UCSD-AML1 (cell line): ENCODE measurements around the gene SMIM1.

Experiments
- DNase-seq: peaks from one replicate; lab custom pipeline; 2025; ENCODE audit not compliant: unreplicated experiment; lab: John Stamatoyannopoulos, UW

The SMIM1 gene

DNA sequence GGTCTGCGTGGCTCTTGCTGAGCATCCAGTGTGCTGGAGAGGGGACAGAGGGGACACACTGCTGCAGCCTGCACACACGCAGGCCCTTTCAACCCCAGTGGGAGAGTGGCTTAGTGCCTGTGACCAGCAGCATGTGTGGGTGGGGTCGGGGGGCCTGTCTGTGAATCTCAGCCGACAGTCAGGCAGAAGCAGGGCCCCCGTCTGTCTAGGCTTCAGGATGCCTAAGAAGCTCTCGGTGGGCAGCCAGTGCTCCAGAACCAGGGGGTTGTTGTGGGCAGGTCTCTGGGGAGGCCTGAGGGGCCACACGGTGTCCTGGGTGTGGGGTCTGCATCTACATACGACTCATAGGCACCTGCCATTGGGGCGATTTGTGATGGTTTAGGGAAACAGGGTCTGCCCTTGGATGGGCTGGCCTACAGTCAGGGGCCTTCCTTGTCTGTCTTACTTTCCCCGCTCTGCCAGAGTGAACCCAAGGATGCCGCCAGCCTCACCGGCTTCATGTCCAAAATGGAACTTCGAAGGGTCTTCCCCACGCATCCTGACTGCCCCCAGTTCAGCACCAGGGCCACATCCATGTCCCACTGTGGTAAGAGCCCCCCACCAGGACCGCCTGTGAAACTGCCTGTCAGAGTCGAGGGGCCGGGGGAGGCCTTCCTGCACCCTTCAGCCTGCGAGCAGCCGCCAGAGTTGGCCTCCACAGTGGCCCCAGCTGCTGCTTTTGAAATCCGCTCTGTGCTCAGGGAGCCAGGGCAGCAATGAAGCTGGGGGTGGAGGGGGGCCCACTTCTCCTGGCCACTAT lies 18.7 kb upstream of the SMIM1 start:
- no peak for DNase-seq

DNA sequence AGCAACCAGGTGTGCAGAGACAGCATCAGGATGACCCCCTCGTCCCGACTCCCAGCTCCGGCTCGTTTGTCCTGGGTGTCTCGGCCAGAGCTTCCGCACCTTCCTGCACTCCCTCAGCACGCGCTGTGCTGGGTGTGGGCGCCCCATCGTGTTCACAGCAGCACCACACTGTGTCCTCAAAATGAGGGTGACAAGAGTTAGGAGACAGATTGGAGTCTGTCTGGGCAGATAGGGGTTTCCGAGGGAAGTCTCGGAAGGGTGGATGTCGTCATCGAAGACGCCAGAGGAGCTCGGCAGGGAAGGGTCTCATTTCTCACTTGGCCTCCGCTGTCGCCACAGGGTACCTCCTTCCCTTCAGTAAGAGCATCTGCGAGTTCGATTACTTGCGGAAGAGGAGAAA lies 16.2 kb upstream of the SMIM1 start:
- no peak for DNase-seq

DNA sequence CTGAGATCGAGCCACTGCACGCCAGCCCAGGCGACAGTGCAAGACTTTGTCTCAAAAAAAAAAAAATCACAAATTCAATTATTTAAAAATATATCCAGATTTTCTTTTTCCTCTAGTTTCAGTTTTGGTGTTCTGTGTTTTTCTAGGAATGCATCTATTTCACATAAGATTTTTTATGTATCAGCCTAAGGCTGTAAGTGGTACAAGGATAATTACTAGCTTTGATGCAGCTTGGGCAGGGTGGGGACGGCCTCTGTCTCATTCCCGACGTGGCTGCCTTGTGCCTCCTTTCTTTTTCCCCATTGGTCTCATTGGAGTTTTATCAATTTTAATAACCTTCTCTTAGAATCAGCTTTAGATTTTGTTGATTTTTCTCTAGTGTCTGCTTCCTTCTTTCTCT lies 13.4 kb upstream of the SMIM1 start:
- no peak for DNase-seq

DNA sequence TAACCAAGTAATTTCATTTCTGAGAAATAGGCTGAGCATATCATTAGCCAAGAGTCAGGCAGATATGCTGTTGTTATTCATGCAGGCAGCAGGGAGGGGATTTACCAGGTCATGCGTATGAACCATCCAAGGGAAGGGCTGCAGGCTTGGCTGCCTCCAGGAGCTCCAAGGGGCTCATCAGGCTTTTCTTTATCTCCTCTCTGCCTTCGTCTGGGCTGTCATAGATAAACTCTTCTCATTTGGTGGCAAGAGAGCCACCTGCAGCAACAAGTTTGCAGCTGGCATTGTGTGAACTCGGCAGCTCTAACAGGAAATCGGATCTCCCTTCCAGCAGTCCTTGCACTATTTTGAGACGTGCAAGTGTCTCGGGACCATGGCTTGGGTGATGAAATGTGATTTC lies 12.8 kb upstream of the SMIM1 start:
- no peak for DNase-seq

DNA sequence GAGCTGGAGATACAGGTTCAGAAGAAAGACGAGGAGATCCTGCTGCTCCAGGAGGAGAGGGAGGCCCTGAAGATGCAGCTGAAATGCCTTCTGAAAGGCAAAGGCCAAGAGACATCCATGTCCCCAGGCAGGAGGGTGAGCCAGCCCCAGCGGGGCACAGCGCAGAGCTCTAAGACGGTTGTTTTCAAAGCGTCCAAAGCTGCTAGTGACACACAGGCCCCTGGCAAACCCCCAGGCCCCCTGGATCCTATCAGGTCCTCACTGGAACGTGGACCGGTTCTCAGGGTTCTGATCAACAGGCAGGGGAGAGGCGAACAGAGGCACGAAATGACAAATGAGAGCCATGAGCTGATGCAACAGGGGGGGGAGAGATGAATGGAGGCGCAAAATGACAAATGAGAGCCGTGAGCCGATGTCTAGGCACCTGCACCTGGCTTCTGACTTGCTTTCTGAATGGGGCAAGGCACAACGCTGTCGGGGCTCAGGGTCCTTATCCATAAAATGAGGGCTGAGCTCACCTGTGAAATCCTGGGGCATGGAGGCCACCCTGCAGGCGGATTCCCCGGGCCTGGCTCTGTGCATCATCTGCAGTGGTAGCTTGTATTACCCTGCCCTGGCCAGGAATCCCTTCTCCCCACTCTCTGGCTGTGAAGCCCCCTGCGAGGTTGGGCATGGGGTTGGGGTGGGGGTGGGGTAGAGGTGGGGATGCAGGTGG lies 11.1 kb upstream of the SMIM1 start:
- no peak for DNase-seq

GRCh38 chr1:3762151-3762872 lies 10.2 kb upstream of the SMIM1 start:
- DNase-seq, result no peak

GRCh38 chr1:3762873-3763228 lies 9.7 kb upstream of the SMIM1 start:
- DNase-seq, result no peak

DNA sequence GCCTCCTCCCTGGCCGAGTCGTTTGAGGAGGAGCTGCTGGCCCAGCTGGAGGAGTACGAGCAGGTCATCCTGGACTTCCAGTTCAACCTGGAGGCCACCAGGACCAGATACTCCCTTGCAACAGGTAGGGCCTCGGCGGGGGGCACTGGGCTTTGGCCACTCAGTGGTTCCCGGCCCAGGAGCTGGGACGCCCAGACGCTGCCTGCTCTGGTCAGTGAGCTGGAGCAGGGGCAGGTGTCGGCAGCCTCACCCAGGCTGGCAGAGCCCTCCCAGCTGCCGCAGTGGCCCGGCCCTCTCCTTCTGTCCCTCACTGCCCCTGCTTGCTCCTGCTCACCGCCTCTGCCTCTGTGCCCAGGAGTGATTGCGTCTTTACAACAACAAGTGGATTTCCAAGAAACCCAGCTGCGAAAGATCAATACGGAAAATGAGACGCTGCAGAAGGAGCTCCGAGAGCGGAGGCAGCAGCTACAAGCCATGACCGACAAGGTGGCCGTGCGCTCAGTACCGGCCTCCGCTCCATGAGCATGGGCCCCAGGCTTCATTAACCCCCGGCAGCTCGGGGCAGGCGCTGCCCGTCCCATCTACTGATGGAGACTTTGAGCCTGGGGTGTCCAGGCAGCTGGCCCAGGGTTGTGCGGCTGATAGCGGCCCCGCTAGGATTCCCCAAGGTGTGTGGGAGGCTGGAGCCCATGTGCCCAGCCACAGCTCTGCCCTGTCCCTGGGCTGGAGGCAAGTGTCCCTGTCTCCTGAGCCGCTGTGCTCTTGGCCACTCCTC lies 9.0 kb upstream of the SMIM1 start:
- DNase-seq, result no peak

- no peak for DNase-seq
Observed at GRCh38 chr1:3767328-3767925, 5.1 kb upstream of the SMIM1 start.

DNA sequence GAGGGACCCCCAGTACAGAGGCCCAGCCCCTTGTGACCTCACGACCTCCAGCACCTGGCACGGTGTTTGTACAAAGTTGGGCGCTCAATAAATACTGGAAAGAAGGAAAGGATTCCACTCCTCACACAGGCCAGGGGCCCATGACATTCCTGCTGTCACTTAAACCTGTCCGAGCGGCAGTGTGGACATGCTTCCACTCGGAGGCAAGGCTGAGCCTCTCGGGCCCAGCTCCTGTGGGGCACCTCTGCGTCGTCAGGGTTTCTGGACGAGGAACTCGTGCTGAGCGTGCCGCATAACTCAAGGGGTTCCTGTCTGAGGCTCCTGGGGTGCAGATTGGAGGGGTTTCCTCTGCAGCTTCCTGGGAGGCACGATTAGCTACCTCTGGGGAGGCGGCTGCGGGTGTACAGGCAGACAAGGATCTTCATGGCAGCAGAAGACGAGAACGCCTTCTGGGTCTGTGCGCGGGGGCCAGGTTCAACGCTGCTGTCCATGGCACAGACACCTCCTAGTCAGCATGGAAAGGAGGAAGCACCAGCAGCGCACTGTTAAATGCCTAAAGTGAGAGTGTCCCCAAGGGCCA lies 3.6 kb upstream of the SMIM1 start:
- DNase-seq, result no peak

- no peak for DNase-seq
Observed at GRCh38 chr1:3770047-3770765, 2.3 kb upstream of the SMIM1 start.

GRCh38 chr1:3771108-3772026 lies 1.2 kb upstream of the SMIM1 start:
- DNase-seq, result no peak

GRCh38 chr1:3772027-3772714 lies 378 bp upstream of the SMIM1 start:
- peak; percentile 91 for DNase-seq

- DNase-seq, result no peak
Observed at GRCh38 chr1:3773572-3774275, 1.2 kb downstream of the SMIM1 start.

DNA sequence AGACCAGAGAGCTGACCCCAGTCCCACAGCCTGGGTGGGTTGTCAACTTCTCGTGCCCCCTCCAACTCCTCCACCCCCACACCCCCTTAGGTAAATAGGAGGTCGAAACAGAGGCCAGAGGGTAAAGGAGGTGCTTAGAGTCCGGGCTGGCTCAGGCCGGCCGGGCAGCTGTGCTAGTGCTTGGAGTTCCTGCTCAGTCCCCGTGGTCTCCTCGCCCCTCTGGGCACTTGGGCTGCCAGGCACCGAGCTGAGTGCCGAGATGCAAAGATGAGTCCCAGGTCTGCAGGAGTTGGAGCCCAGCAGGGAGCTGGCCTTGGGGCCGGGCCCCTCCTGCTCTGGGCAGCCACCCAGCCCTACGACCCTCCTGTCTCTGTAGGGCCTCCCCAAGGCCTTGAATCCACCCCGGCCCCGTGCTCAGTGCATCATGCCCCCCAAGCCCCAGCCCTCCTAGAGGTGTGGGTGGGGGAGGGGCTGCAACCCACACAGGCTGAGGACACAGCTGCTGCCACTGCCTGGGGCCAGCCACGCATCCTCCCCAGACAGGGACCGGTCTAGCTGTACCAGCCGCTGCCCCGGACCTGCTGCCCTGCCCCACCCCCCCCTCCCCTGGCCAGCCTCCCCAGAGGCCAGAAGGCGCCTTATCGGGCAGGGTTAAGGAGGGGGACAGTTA lies 1.9 kb downstream of the SMIM1 start:
- DNase-seq, result no peak

DNA sequence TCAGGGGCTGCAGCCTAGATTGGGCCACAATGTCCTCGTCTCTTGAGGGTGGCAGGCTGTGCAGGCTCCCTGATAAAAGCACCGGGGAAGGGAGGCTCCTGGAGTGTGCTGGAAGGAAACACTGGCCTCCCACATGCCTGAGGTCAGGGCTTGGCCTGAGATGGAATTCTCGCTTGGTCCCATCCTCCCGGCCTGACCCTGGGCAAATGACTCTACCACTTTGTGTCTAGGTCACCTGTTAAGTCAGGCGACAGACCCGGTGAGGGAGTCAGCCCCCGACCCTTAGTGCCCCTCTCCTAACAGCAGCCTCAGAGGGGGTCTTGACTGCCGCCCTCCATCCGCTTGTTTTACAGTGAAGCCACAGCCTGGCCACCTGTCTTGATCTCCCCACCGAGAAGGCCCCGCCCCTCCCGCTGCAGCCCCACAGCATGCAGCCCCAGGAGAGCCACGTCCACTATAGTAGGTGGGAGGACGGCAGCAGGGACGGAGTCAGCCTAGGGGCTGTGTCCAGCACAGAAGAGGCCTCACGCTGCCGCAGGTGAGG lies 2.5 kb downstream of the SMIM1 start:
- DNase-seq, result peak; percentile 36
